ENCODE results near the gene ACVRL1. TPM values are rescaled to one million over a fixed set of nuclear protein-coding genes. Genes with fewer than 3 reads are reported as not detected.

Gene ACVRL1
- total and polyA plus RNA-seq, 9 donors = 51.5 to 65.0 (median 54.8) TPM

GRCh38 chr12:51887476-51888315 lies 19.6 kb upstream of the ACVRL1 start, which contains the start of gene ANKRD33:
ANKRD33 (plus strand) TSS chr12:51888103; CDS start chr12:51888187, 84 bp downstream.
- peak; percentile 65 for DNase-seq
- 49% methylated on average over 38 of the region's 41 CpGs for WGBS (ENCODE audit: insufficient coverage)
- Histone ChIP-seq H3K36me3 (ENCODE audit: control insufficient read depth, insufficient read depth, low read length) (no peaks in the 10 kb centered on the region), H3K9me3 (replicated peaks; ENCODE audit: control insufficient read depth, low read depth, low read length) (no peaks in the 10 kb centered on the region), H3K4me3 (ENCODE audit: low read length) (no peak within 1 kb of the TSS), H3K4me1 (ENCODE audit: control insufficient read depth, insufficient read depth, low read length) (peaks cover 18% of the 10 kb centered on the region), H3K27me3 (ENCODE audit: control insufficient read depth, insufficient read depth, low read length) (peaks cover 3% of the 10 kb centered on the region), H3K27ac (ENCODE audit: low read length) (no peak within 1 kb of the TSS)

- H3K4me1 ChIP-seq (ENCODE audit: control insufficient read depth, insufficient read depth, low read length) = peaks cover 18% of the 10 kb centered on the region
Observed at GRCh38 chr12:51888316-51889215, 18.7 kb upstream of the ACVRL1 start.

GRCh38 chr12:51889216-51890132 lies 17.8 kb upstream of the ACVRL1 start:
- no peaks in the 10 kb centered on the region for H3K36me3 ChIP-seq (ENCODE audit: control insufficient read depth, insufficient read depth, low read length)
- peak; percentile 46 for DNase-seq
- H3K27ac ChIP-seq (ENCODE audit: low read length) = no peak overlapping the region
- H3K4me3 ChIP-seq (ENCODE audit: low read length) = no peak overlapping the region
- no peaks in the 10 kb centered on the region for H3K9me3 ChIP-seq (replicated peaks; ENCODE audit: control insufficient read depth, low read depth, low read length)
- 78% methylated on average over 12 of the region's 21 CpGs for WGBS (ENCODE audit: insufficient coverage)
- peaks cover 3% of the 10 kb centered on the region for H3K27me3 ChIP-seq (ENCODE audit: control insufficient read depth, insufficient read depth, low read length)
- H3K4me1 ChIP-seq (ENCODE audit: control insufficient read depth, insufficient read depth, low read length) = peaks cover 18% of the 10 kb centered on the region

More at GRCh38 chr12:51888316-51889215, 18.7 kb upstream of the ACVRL1 start:
- H3K9me3 ChIP-seq (replicated peaks; ENCODE audit: control insufficient read depth, low read depth, low read length) = no peaks in the 10 kb centered on the region
- H3K27ac ChIP-seq (ENCODE audit: low read length) = no peak overlapping the region
- H3K4me3 ChIP-seq (ENCODE audit: low read length) = no peak overlapping the region
- no peaks in the 10 kb centered on the region for H3K36me3 ChIP-seq (ENCODE audit: control insufficient read depth, insufficient read depth, low read length)
- peak; percentile 11 for DNase-seq
- peaks cover 3% of the 10 kb centered on the region for H3K27me3 ChIP-seq (ENCODE audit: control insufficient read depth, insufficient read depth, low read length)
- WGBS (ENCODE audit: insufficient coverage) = 66% methylated on average over 5 of the region's 15 CpGs

GRCh38 chr12:51890133-51890464 lies 17.2 kb upstream of the ACVRL1 start:
- no peaks in the 10 kb centered on the region for H3K36me3 ChIP-seq (ENCODE audit: control insufficient read depth, insufficient read depth, low read length)
- WGBS (ENCODE audit: insufficient coverage) = 67% methylated on average over 1 of the region's 2 CpGs
- H3K9me3 ChIP-seq (replicated peaks; ENCODE audit: control insufficient read depth, low read depth, low read length) = no peaks in the 10 kb centered on the region
- no peak for DNase-seq
- H3K27ac ChIP-seq (ENCODE audit: low read length) = no peak overlapping the region
- H3K27me3 ChIP-seq (ENCODE audit: control insufficient read depth, insufficient read depth, low read length) = peaks cover 3% of the 10 kb centered on the region
- H3K4me3 ChIP-seq (ENCODE audit: low read length) = no peak overlapping the region
- H3K4me1 ChIP-seq (ENCODE audit: control insufficient read depth, insufficient read depth, low read length) = peaks cover 24% of the 10 kb centered on the region

- Histone ChIP-seq H3K4me1 (ENCODE audit: control insufficient read depth, insufficient read depth, low read length) (peaks cover 29% of the 10 kb centered on the region), H3K36me3 (ENCODE audit: control insufficient read depth, insufficient read depth, low read length) (no peaks in the 10 kb centered on the region), H3K4me3 (ENCODE audit: low read length) (no peak overlapping the region), H3K9me3 (replicated peaks; ENCODE audit: control insufficient read depth, low read depth, low read length) (no peaks in the 10 kb centered on the region), H3K27ac (ENCODE audit: low read length) (no peak overlapping the region), H3K27me3 (ENCODE audit: control insufficient read depth, insufficient read depth, low read length) (peaks cover 3% of the 10 kb centered on the region)
- peak; percentile 5 for DNase-seq
- 80% methylated on average over 21 of the region's 22 CpGs for WGBS (ENCODE audit: insufficient coverage)
Observed at GRCh38 chr12:51890511-51891171, 16.7 kb upstream of the ACVRL1 start.

- Histone ChIP-seq H3K27me3 (ENCODE audit: control insufficient read depth, insufficient read depth, low read length) (peaks cover 3% of the 10 kb centered on the region), H3K27ac (ENCODE audit: low read length) (no peak overlapping the region), H3K4me3 (ENCODE audit: low read length) (no peak overlapping the region), H3K36me3 (ENCODE audit: control insufficient read depth, insufficient read depth, low read length) (no peaks in the 10 kb centered on the region), H3K9me3 (replicated peaks; ENCODE audit: control insufficient read depth, low read depth, low read length) (no peaks in the 10 kb centered on the region), H3K4me1 (ENCODE audit: control insufficient read depth, insufficient read depth, low read length) (peaks cover 33% of the 10 kb centered on the region)
- DNase-seq = peak; percentile 52
Observed at GRCh38 chr12:51891843-51892242, 15.5 kb upstream of the ACVRL1 start.

GRCh38 chr12:51893786-51894185 lies 13.5 kb upstream of the ACVRL1 start:
- peaks cover 36% of the 10 kb centered on the region for H3K4me1 ChIP-seq (ENCODE audit: control insufficient read depth, insufficient read depth, low read length)
- 100% methylated on average over 1 of the region's 6 CpGs for WGBS (ENCODE audit: insufficient coverage)
- H3K4me3 ChIP-seq (ENCODE audit: low read length) = no peak overlapping the region
- no peak overlapping the region for H3K27ac ChIP-seq (ENCODE audit: low read length)
- no peak for DNase-seq
- H3K27me3 ChIP-seq (ENCODE audit: control insufficient read depth, insufficient read depth, low read length) = no peaks in the 10 kb centered on the region
- no peaks in the 10 kb centered on the region for H3K36me3 ChIP-seq (ENCODE audit: control insufficient read depth, insufficient read depth, low read length)
- H3K9me3 ChIP-seq (replicated peaks; ENCODE audit: control insufficient read depth, low read depth, low read length) = no peaks in the 10 kb centered on the region

- H3K27me3 ChIP-seq (ENCODE audit: control insufficient read depth, insufficient read depth, low read length) = no peaks in the 10 kb centered on the region
- no peak overlapping the region for H3K4me3 ChIP-seq (ENCODE audit: low read length)
- H3K27ac ChIP-seq (ENCODE audit: low read length) = no peak overlapping the region
- WGBS (ENCODE audit: insufficient coverage) = 76% methylated on average over 8 of the region's 8 CpGs
- H3K36me3 ChIP-seq (ENCODE audit: control insufficient read depth, insufficient read depth, low read length) = no peaks in the 10 kb centered on the region
- no peaks in the 10 kb centered on the region for H3K9me3 ChIP-seq (replicated peaks; ENCODE audit: control insufficient read depth, low read depth, low read length)
- peaks cover 30% of the 10 kb centered on the region for H3K4me1 ChIP-seq (ENCODE audit: control insufficient read depth, insufficient read depth, low read length)
- no peak for DNase-seq
Observed at GRCh38 chr12:51895378-51896135, 11.7 kb upstream of the ACVRL1 start.

- Histone ChIP-seq H3K9me3 (replicated peaks; ENCODE audit: control insufficient read depth, low read depth, low read length) (no peaks in the 10 kb centered on the region), H3K36me3 (ENCODE audit: control insufficient read depth, insufficient read depth, low read length) (no peaks in the 10 kb centered on the region), H3K27me3 (ENCODE audit: control insufficient read depth, insufficient read depth, low read length) (peaks cover 2% of the 10 kb centered on the region), H3K27ac (ENCODE audit: low read length) (no peak overlapping the region), H3K4me3 (ENCODE audit: low read length) (no peak overlapping the region), H3K4me1 (ENCODE audit: control insufficient read depth, insufficient read depth, low read length) (peaks cover 30% of the 10 kb centered on the region)
- 67% methylated on average over 3 of the region's 3 CpGs for WGBS (ENCODE audit: insufficient coverage)
- DNase-seq = no peak
Observed at GRCh38 chr12:51896236-51896635, 11.1 kb upstream of the ACVRL1 start.
